ENCODE measurements around the gene SLC25A6. TPM values are rescaled to one million over a fixed set of nuclear protein-coding genes. Genes with fewer than 3 reads are reported as not detected.

Gene SLC25A6
- total RNA-seq, 1 experiment from 2014 or later = 178 TPM

DNA sequence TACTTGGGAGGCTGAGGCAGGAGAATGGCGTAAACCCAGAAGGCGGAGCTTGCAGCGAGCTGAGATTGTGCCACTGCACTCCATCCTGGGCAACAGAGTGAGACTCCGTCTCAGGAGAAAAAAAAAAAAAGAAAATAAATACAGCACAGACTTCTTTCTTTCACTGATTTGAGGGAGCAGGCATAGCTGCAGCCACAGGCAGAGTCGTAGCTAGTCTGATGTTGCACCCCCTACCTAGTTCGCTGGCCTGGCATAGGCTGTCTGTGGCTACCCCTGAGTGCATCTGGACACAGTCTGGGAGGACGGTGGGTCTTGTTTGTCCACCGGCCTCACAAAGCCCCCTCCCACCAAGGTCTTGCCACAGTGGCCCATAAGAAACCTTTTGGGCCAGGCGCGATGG is 33.9 kb downstream of the SLC25A6 start:
- H3K4me3 ChIP-seq = no peak overlapping the region
- intact Hi-C loops (cut with micrococcal nuclease; ENCODE audit: unreplicated experiment) = no loop called here
- DNase-seq = no peak
- H4K20me1 ChIP-seq (ENCODE audit: insufficient read depth) = no peaks in the 10 kb centered on the region
- peaks cover 2% of the 10 kb centered on the region; the same call in 1 of the 2 replicates for H3K27me3 ChIP-seq (ENCODE audit: insufficient read depth, low read depth)
- peaks cover 3% of the 10 kb centered on the region; the same call in 1 of the 2 replicates for H3K9me3 ChIP-seq (ENCODE audit: insufficient read depth, low read depth)
- H3K4me2 ChIP-seq = no peak overlapping the region
- H3F3A ChIP-seq (ENCODE audit: insufficient read depth, low read depth) = peaks cover 4% of the 10 kb centered on the region; the same call in 1 of the 2 replicates
- H3K27ac ChIP-seq = no peak overlapping the region
- TF ChIP-seq, protein P1, sequence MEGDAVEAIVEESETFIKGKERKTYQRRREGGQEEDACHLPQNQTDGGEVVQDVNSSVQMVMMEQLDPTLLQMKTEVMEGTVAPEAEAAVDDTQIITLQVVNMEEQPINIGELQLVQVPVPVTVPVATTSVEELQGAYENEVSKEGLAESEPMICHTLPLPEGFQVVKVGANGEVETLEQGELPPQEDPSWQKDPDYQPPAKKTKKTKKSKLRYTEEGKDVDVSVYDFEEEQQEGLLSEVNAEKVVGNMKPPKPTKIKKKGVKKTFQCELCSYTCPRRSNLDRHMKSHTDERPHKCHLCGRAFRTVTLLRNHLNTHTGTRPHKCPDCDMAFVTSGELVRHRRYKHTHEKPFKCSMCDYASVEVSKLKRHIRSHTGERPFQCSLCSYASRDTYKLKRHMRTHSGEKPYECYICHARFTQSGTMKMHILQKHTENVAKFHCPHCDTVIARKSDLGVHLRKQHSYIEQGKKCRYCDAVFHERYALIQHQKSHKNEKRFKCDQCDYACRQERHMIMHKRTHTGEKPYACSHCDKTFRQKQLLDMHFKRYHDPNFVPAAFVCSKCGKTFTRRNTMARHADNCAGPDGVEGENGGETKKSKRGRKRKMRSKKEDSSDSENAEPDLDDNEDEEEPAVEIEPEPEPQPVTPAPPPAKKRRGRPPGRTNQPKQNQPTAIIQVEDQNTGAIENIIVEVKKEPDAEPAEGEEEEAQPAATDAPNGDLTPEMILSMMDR (conservative IDR thresholded peaks at IDR 0.05) = no peak
- TF ChIP-seq EZH2 (IDR thresholded peaks at IDR 0.05; ENCODE audit: low read depth) = no peak
- H3K79me2 ChIP-seq (ENCODE audit: low read depth) = no peaks in the 10 kb centered on the region
- ChIA-PET CTCF (no interaction called here), POLR2A (ENCODE audit: unreplicated experiment) (no interaction called here)
- H3K4me1 ChIP-seq (replicated peaks; ENCODE audit: insufficient read depth) = no peaks in the 10 kb centered on the region
- no peaks in the 10 kb centered on the region for H3K36me3 ChIP-seq (ENCODE audit: low read depth)
- no peak overlapping the region for H2AFZ ChIP-seq
- no peaks in the 10 kb centered on the region for H3K9me2 ChIP-seq (ENCODE audit: insufficient read depth)
- no TSS peak for BruUV-seq (replicated peaks)

DNA sequence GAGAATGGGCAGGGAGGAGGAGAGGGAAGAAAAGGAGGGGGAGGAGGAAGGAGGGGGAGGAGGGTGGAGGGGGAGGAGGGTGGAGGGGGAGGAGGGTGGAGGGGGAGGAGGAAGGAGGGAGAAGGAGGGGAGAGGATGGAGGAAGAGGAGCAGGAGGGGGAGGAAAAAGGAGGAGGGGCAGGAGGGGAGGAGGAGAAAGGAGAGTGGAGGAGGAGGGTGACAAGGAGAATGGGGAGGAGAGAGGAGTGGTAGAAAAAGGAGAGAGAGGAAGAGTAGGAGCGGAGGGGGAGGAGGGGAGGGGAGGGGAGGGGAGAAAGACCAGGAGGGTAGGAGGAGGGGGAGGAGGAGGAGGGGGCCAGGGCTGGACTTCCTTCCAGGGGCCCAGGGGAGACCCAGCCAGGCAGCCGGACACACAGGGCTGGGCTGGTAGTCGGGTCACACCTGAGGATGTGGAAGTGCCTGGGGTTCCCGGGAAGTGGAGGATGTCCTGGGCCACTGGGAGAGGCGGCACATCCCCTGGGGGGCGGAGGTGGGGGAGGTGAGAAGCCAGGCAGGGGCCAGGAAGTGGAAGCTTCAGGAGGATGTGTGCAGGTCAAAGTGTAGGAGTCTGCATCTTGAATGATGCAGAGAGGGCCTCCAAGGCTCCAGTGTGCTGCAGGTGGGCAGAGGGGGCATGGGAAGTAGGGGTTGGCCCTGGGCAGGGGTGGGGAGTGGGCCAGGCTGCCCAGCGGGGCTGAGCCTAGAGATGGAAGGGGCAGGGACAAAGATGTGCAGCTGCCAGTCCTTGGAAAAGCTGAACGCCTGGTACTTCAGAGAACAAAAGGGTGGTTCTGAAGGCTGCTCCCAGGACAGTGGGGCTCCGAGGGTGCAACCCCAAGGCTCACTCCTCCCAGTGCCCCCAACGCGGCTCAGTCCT is 36.5 kb downstream of the SLC25A6 start:
- no peaks in the 10 kb centered on the region for H3K79me2 ChIP-seq (ENCODE audit: low read depth)
- H3F3A ChIP-seq (ENCODE audit: insufficient read depth, low read depth) = peaks cover 9% of the 10 kb centered on the region; the same call in 1 of the 2 replicates
- H3K27ac ChIP-seq = no peak overlapping the region
- H3K9me2 ChIP-seq (ENCODE audit: insufficient read depth) = no peaks in the 10 kb centered on the region
- H3K36me3 ChIP-seq (ENCODE audit: low read depth) = no peaks in the 10 kb centered on the region
- no TSS peak for BruUV-seq (replicated peaks)
- ChIA-PET CTCF (no interaction called here), POLR2A (ENCODE audit: unreplicated experiment) (no interaction called here)
- no peak for TF ChIP-seq EZH2 (IDR thresholded peaks at IDR 0.05; ENCODE audit: low read depth)
- TF ChIP-seq, protein P1 (conservative IDR thresholded peaks at IDR 0.05) = no peak
- H3K9me3 ChIP-seq (ENCODE audit: insufficient read depth, low read depth) = peaks cover 3% of the 10 kb centered on the region; the same call in 1 of the 2 replicates
- no peaks in the 10 kb centered on the region for H3K4me1 ChIP-seq (replicated peaks; ENCODE audit: insufficient read depth)
- H3K4me3 ChIP-seq = no peak overlapping the region
- intact Hi-C loops (cut with micrococcal nuclease; ENCODE audit: unreplicated experiment) = no loop called here
- no peaks in the 10 kb centered on the region for H4K20me1 ChIP-seq (ENCODE audit: insufficient read depth)
- H3K27me3 ChIP-seq (ENCODE audit: insufficient read depth, low read depth) = peaks cover 2% of the 10 kb centered on the region; the same call in 1 of the 2 replicates
- DNase-seq = no peak
- no peak overlapping the region for H2AFZ ChIP-seq
- H3K4me2 ChIP-seq = no peak overlapping the region

DNA sequence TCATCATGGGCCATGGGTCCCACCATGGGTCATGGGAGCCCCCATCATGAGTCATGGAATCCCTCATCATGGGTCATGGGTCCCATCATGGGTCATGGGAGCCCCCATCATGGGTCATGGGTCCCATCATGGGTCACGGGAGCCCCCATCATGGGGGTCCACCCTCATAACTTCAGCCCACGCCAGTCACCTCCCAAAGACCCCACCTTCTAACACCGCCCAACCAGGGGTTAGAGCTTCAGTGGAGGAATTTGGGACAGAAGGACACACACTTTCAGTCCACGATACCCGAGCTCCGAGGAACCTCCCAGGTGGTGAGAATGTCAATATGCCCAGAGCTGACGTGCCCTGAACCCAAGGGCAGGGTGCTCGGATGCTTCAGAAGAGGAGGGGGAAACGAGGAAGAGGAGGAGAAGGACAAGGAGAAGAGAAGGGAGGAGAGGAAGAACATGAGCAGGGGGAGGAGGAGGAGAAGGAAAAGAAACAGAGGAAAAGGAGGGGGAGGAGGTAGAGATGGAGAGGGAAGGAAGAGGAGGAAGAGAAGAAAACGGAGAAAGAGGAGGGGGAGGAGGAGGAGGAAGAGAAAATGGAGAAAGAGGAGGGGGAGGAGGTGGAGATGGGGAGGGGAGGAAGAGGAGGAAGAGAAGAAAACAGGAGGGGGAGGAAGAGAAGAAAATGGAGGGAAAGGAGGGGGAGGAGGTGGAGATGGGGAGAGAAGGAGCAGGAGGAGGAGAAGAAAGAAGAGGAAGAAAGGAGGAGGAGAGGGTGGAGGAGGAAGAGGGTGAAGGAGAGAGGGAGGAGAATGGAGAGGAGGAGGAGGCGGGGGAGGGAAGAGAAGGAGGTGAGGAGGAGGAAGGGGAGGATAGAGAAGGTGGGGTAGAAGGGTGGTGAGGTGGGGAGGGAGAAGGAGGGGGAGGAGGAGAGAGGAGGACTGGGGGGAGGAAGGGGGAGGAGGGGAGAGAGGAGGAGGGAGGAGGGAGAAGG is 37.6 kb downstream of the SLC25A6 start:
- intact Hi-C loops (cut with micrococcal nuclease; ENCODE audit: unreplicated experiment) = no loop called here
- POLR2A ChIA-PET (ENCODE audit: unreplicated experiment) = no interaction called here
- CTCF ChIA-PET = no interaction called here

More for the DNA sequence above, 37.6 kb downstream of the SLC25A6 start:
- Histone ChIP-seq H4K20me1 (ENCODE audit: insufficient read depth) (no peaks in the 10 kb centered on the region), H2AFZ (no peak overlapping the region), H3K4me1 (replicated peaks; ENCODE audit: insufficient read depth) (no peaks in the 10 kb centered on the region), H3K36me3 (ENCODE audit: low read depth) (no peaks in the 10 kb centered on the region), H3K4me3 (no peak overlapping the region), H3F3A (ENCODE audit: insufficient read depth, low read depth) (peaks cover 9% of the 10 kb centered on the region; the same call in 1 of the 2 replicates), H3K4me2 (no peak overlapping the region), H3K27ac (no peak overlapping the region), H3K9me3 (ENCODE audit: insufficient read depth, low read depth) (peaks cover 3% of the 10 kb centered on the region; the same call in 1 of the 2 replicates), H3K9me2 (ENCODE audit: insufficient read depth) (no peaks in the 10 kb centered on the region), H3K79me2 (ENCODE audit: low read depth) (no peaks in the 10 kb centered on the region), H3K27me3 (ENCODE audit: insufficient read depth, low read depth) (no peaks in the 10 kb centered on the region)
- TF ChIP-seq, protein P1 (conservative IDR thresholded peaks at IDR 0.05) = no peak
- no peak for TF ChIP-seq EZH2 (IDR thresholded peaks at IDR 0.05; ENCODE audit: low read depth)
- BruUV-seq (replicated peaks) = no TSS peak
- no peak for DNase-seq
